Measurements from ENCODE around the gene SLC46A1. TPM values are rescaled to one million over a fixed set of nuclear protein-coding genes. Genes with fewer than 3 reads are reported as not detected.

The SLC46A1 gene
- total and polyA plus RNA-seq, 2 of the 13 experiments (the other 11 are each of a cell fraction or from before 2014, with no cell fraction given): 19.6 to 22.6 TPM

DNA sequence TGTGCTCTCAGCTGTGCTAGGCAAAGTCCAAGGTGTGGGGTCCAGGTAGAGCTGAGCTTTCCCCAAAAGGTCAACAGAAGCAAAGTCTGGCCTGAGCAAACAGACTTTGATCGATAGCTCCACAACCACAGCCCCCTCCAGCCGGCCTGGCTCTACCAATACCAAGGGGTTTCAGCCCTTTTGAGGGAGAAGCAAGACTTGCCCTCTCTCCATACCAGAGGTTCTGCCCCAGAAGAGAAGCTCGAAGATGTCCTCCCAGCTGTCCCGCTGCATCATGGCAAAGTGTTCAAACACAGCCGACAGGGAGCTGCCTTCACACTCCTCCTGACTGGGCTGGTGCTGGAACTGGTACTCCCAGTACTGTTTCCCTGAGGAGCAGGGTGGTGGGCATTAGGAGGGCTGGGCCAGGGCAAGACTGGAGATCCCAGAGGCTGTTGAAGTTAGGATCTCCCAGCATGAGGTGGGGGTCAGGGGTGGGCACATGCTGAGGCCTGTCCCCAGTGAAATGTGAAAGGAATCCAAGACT is 37.6 kb downstream of the SLC46A1 start (continued):
- TF ChIP-seq, protein P1, sequence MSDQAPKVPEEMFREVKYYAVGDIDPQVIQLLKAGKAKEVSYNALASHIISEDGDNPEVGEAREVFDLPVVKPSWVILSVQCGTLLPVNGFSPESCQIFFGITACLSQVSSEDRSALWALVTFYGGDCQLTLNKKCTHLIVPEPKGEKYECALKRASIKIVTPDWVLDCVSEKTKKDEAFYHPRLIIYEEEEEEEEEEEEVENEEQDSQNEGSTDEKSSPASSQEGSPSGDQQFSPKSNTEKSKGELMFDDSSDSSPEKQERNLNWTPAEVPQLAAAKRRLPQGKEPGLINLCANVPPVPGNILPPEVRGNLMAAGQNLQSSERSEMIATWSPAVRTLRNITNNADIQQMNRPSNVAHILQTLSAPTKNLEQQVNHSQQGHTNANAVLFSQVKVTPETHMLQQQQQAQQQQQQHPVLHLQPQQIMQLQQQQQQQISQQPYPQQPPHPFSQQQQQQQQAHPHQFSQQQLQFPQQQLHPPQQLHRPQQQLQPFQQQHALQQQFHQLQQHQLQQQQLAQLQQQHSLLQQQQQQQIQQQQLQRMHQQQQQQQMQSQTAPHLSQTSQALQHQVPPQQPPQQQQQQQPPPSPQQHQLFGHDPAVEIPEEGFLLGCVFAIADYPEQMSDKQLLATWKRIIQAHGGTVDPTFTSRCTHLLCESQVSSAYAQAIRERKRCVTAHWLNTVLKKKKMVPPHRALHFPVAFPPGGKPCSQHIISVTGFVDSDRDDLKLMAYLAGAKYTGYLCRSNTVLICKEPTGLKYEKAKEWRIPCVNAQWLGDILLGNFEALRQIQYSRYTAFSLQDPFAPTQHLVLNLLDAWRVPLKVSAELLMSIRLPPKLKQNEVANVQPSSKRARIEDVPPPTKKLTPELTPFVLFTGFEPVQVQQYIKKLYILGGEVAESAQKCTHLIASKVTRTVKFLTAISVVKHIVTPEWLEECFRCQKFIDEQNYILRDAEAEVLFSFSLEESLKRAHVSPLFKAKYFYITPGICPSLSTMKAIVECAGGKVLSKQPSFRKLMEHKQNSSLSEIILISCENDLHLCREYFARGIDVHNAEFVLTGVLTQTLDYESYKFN (CRISPR knock-in tag; conservative IDR thresholded peaks at IDR 0.05): peak; percentile 100
- TF ChIP-seq, protein P2, sequence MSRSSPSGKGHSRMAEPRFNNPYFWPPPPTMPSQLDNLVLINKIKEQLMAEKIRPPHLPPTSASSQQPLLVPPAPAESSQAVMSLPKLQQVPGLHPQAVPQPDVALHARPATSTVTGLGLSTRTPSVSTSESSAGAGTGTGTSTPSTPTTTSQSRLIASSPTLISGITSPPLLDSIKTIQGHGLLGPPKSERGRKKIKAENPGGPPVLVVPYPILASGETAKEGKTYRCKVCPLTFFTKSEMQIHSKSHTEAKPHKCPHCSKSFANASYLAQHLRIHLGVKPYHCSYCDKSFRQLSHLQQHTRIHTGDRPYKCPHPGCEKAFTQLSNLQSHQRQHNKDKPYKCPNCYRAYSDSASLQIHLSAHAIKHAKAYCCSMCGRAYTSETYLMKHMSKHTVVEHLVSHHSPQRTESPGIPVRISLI (CRISPR knock-in tag; IDR thresholded peaks at IDR 0.05; ENCODE audit: borderline replicate concordance): no peak
- no peak for TF ChIP-seq GABPA (IDR thresholded peaks at IDR 0.05; ENCODE audit: low read depth, low read length)
- TF ChIP-seq GABPA (CRISPR knock-in tag; IDR thresholded peaks at IDR 0.05; ENCODE audit: low read depth): peak; percentile 75
- TF ChIP-seq, protein P3, sequence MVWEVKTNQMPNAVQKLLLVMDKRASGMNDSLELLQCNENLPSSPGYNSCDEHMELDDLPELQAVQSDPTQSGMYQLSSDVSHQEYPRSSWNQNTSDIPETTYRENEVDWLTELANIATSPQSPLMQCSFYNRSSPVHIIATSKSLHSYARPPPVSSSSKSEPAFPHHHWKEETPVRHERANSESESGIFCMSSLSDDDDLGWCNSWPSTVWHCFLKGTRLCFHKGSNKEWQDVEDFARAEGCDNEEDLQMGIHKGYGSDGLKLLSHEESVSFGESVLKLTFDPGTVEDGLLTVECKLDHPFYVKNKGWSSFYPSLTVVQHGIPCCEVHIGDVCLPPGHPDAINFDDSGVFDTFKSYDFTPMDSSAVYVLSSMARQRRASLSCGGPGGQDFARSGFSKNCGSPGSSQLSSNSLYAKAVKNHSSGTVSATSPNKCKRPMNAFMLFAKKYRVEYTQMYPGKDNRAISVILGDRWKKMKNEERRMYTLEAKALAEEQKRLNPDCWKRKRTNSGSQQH (CRISPR knock-in tag; IDR thresholded peaks at IDR 0.05; ENCODE audit: low read depth): no peak; the same call in 1 of the 2 replicates
- TF ChIP-seq RBM22 (optimal IDR thresholded peaks at IDR 0.05; ENCODE audit: low read length): peak; percentile 74
- TF ChIP-seq ZNF335 (CRISPR knock-in tag; IDR thresholded peaks at IDR 0.05): no peak
- TF ChIP-seq MAFF (IDR thresholded peaks at IDR 0.05; ENCODE audit: low read depth, low read length): no peak
- TF ChIP-seq TP53 (CRISPR knock-in tag; conservative IDR thresholded peaks at IDR 0.05): no peak
- TF ChIP-seq SRY (CRISPR knock-in tag; IDR thresholded peaks at IDR 0.05): no peak; the same call in 1 of the 2 replicates
- TF ChIP-seq, protein P4, sequence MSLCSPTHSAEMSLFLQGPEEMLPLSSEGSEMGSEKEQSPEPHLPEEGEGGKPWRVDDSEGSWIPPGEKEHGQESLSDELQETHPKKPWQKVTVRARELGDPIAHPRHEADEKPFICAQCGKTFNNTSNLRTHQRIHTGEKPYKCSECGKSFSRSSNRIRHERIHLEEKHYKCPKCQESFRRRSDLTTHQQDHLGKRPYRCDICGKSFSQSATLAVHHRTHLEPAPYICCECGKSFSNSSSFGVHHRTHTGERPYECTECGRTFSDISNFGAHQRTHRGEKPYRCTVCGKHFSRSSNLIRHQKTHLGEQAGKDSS (CRISPR knock-in tag; IDR thresholded peaks at IDR 0.05; ENCODE audit: borderline replicate concordance, low read depth): peak; percentile 90; the same call in 1 of the 2 replicates
- TF ChIP-seq ZNF337 (CRISPR knock-in tag; IDR thresholded peaks at IDR 0.05; ENCODE audit: borderline replicate concordance, low read depth): no peak
- TF ChIP-seq ZBTB7A (CRISPR knock-in tag; IDR thresholded peaks at IDR 0.05): peak; percentile 91
- TF ChIP-seq SRF (IDR thresholded peaks at IDR 0.05; ENCODE audit: low read depth, low read length): peak; percentile 73
- TF ChIP-seq AGO2 (optimal IDR thresholded peaks at IDR 0.05; ENCODE audit: low read depth, low read length): no peak
- TF ChIP-seq, protein P5, sequence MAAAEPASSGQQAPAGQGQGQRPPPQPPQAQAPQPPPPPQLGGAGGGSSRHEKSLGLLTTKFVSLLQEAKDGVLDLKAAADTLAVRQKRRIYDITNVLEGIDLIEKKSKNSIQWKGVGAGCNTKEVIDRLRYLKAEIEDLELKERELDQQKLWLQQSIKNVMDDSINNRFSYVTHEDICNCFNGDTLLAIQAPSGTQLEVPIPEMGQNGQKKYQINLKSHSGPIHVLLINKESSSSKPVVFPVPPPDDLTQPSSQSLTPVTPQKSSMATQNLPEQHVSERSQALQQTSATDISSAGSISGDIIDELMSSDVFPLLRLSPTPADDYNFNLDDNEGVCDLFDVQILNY (CRISPR knock-in tag; conservative IDR thresholded peaks at IDR 0.05): no peak
